Retinal pigment epithelial cell (primary cell): Measurements from ENCODE around the gene LEF1.

Source experiments
- DNase-seq: peaks from one replicate; pipeline ENCODE4 v3.0.0-alpha.2; 2010; ENCODE audit warnings: low read depth
- H3K4me3 ChIP-seq: 2 replicates; pipeline ENCODE4 v1.5.1; 2011; ENCODE audit warnings: mild to moderate bottlenecking, low read length, control low read depth, moderate library complexity
- TF ChIP-seq, protein P1 (sequence below): conservative IDR thresholded peaks from 2 replicates; pipeline ENCODE4 v1.5.1; 2011; ENCODE audit warnings: low read depth, low read length, control low read depth, inconsistent platforms

Gene LEF1

DNA sequence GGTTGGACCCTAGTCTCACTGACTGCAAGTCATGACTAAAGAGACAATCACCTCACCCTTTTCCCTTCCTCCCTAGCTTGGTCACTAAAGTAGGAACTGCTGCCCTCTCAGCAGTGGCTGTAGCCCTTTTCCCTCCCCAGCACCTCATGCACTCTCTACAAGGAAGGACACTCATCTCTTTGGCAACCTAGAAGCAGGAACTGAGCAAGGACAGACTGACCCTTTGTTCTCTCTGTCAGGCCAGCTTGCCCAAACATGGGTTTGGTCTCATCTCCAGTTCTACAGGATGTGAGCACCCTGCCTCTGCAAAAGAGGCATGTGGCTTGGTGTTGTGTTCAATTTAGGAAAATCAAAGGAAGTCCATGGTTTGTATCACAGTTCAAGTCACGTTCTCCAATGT, 15.8 kb downstream of the LEF1 start:
- TF ChIP-seq, protein P1, sequence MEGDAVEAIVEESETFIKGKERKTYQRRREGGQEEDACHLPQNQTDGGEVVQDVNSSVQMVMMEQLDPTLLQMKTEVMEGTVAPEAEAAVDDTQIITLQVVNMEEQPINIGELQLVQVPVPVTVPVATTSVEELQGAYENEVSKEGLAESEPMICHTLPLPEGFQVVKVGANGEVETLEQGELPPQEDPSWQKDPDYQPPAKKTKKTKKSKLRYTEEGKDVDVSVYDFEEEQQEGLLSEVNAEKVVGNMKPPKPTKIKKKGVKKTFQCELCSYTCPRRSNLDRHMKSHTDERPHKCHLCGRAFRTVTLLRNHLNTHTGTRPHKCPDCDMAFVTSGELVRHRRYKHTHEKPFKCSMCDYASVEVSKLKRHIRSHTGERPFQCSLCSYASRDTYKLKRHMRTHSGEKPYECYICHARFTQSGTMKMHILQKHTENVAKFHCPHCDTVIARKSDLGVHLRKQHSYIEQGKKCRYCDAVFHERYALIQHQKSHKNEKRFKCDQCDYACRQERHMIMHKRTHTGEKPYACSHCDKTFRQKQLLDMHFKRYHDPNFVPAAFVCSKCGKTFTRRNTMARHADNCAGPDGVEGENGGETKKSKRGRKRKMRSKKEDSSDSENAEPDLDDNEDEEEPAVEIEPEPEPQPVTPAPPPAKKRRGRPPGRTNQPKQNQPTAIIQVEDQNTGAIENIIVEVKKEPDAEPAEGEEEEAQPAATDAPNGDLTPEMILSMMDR: no peak
- no peak overlapping the region for H3K4me3 ChIP-seq
- DNase-seq: no peak

DNA sequence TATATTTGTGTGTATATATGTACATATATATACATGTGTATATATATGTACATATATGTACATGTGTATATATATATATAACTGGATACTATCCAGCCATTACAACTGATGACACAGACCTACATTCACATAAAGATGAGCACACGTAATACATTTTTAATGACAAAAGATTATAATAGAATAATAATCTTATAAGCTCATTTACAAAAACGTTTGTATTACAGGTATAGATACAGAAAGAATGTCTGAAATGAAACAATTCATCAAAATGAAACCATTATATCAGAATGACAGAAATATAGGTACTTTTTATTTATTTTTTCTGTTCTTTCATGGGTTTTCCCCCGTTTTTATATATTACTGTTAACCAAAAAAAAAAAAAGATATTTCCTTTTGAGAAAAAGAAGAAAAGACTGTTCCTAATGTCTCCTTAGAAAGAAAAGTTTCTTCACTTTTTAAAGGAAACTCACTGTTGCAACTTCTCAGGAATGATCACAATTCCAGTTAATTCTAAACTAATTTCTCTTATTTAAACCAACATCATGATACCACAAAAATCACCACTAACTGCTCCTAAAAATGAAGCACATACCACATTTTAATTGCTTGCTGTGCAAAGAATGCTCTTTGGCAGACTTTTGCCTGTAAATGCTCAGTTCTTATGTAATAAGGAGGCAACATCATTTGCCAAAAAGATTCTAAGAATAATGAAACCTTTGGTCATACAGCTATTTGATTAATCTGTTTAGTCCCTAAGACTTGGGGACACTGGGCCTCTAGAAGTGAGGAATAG, 18.9 kb downstream of the LEF1 start:
- no peak for DNase-seq
- no peak overlapping the region for H3K4me3 ChIP-seq
- TF ChIP-seq, protein P1: no peak

DNA sequence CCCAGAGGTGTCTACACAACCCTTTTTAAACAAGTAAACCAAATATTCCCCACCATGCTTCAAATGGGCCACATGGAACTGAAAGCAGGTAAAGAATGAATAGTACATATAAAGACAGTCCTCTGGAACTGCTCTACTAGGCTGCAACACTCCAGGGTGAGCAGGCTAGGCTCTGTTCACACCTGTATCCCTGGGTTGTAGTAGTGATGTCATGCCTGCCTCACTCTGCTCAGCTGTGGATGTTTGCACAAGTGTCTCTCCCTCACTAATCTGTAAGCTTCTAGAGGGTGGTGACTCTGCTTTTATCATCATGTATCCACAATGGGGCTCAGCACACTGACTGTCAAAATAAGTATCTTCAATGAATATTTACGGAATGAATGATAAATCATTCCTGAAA, 20.4 kb downstream of the LEF1 start:
- no peak overlapping the region for H3K4me3 ChIP-seq
- DNase-seq: no peak
- TF ChIP-seq, protein P1: no peak

DNA sequence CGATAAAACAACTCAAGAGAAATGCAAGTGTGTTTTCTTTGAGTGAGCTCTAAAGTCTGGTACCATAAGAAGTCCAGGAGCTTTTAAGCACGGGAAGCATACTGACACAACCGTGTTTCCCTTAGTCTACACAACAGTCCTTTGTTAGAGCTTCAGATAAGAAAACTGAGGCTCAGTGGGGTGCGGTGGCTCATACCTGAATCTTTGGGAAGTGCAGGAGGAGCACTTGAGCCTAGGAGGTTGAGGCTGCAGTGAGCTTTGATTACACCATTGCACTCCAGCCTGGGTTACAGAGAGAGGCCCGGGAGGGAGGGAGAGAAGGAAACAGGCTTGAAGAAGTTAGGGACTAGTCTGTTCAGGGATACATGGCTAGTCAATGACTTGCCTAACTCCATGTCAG, 21.9 kb downstream of the LEF1 start:
- no peak overlapping the region for H3K4me3 ChIP-seq

DNA sequence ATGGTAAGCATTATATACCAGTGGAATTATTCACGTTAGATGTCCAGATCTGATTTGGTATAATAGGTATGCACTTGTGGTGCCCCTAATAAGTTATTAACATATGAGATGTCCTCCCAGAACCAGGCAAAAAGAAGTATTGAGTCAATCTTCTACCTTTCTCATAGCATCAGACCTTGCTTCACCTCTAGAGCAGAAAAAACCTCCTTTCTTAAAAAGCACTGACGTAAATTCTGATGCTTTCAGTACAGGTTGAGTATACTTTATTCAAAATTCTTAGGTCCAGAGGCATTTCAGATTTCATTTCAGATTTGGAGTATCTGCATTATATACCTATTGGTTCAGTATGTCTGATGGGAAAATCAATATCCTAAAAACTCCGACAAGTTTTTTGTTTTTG, 22.4 kb downstream of the LEF1 start:
- DNase-seq: no peak
- H3K4me3 ChIP-seq: no peak overlapping the region
- TF ChIP-seq, protein P1: no peak

More for the DNA sequence above, 21.9 kb downstream of the LEF1 start:
- TF ChIP-seq, protein P1: no peak
- no peak for DNase-seq

DNA sequence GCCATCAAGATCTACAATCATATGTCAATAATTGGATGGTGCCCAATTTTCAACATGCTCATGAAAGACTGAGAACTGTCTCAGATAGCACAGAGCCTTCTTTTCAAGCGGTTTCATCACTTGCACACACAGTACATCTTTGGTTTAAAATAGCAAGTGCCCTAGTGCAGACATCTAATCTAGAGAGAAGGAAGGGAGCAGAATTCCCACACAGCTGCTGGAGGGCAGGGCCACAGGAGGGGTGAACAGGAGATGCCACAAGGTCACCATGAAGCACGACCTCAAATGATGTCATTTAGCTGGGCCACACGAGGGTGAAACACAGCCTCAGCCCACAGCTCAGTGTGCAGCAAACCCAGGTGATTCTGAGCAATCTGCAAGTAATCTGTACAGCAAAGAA, 24.3 kb downstream of the LEF1 start:
- no peak overlapping the region for H3K4me3 ChIP-seq
- TF ChIP-seq, protein P1: no peak
- DNase-seq: no peak

DNA sequence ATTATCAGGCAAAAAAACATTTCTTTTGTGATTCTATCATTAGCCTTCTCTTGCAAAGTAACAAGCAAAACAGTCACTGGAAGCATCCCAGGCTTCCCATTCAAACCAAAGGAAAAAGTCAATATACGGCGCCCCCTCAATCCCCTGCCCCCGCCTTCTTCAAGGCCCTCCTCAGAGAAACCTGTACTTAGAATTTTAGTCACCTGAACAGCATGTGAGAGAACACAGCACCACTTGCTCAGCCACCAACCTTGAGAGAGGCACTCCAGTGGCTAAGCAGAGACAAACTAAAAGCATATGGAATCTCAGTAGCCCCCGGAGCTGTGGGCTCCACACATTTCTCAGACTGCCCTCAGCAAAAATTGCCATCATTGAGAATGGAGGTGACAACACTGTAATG, 25.2 kb downstream of the LEF1 start:
- DNase-seq: no peak
- TF ChIP-seq, protein P1: no peak
- no peak overlapping the region for H3K4me3 ChIP-seq
